Measurements from ENCODE around the gene TMEM151B. TPM values are rescaled to one million over a fixed set of nuclear protein-coding genes. Genes with fewer than 3 reads are reported as not detected.

Gene TMEM151B
- total and polyA plus RNA-seq, 9 of the 15 experiments (the other 6 are each of a cell fraction or from before 2014, with no cell fraction given), result not detected

DNA sequence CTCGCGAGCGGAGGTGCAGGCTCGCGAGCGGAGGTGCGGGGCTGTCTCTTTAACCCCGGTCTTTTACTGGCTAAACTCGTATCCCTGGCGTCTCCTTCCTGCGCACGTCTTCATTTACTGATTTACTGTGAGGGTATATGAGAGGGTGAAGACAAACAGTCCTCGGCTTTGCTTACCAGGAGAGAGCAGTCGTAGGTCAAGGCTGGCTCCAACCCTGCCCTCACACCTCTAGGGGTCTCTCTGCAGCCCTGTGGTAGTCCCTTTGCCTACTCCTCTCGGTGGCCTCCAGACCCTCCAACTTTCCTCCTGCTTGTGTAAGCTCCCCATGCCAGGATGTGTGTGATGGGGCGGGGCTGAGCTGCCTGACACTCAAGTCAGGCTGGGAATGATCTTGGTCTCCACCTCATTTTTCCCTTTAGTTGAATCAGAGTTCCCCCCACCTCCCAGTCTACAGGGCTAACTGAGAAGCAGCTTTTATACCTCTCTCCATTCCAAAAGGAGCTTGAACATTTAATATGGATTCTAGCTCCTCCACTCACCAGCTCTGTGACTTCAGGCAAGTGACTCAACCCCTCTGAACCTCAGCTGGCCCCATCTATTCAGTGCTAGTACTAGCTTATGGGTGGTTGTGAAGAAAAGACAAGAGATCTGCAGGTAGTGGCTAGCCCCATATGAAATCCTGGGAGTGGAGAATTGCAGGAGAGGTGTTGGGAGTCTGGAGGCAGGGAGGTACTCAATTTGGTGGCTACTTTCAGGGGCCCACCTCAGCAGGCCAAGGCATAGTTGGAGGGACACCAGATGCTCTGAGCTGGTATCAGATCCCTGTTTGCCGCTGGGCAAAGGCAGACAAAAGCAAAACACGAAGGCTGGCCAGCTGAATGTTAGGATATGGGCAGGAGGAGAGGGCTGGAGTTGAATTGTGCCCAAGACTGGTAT lies 46.0 kb upstream of the TMEM151B start (continued):
- TF ChIP-seq, protein P1, sequence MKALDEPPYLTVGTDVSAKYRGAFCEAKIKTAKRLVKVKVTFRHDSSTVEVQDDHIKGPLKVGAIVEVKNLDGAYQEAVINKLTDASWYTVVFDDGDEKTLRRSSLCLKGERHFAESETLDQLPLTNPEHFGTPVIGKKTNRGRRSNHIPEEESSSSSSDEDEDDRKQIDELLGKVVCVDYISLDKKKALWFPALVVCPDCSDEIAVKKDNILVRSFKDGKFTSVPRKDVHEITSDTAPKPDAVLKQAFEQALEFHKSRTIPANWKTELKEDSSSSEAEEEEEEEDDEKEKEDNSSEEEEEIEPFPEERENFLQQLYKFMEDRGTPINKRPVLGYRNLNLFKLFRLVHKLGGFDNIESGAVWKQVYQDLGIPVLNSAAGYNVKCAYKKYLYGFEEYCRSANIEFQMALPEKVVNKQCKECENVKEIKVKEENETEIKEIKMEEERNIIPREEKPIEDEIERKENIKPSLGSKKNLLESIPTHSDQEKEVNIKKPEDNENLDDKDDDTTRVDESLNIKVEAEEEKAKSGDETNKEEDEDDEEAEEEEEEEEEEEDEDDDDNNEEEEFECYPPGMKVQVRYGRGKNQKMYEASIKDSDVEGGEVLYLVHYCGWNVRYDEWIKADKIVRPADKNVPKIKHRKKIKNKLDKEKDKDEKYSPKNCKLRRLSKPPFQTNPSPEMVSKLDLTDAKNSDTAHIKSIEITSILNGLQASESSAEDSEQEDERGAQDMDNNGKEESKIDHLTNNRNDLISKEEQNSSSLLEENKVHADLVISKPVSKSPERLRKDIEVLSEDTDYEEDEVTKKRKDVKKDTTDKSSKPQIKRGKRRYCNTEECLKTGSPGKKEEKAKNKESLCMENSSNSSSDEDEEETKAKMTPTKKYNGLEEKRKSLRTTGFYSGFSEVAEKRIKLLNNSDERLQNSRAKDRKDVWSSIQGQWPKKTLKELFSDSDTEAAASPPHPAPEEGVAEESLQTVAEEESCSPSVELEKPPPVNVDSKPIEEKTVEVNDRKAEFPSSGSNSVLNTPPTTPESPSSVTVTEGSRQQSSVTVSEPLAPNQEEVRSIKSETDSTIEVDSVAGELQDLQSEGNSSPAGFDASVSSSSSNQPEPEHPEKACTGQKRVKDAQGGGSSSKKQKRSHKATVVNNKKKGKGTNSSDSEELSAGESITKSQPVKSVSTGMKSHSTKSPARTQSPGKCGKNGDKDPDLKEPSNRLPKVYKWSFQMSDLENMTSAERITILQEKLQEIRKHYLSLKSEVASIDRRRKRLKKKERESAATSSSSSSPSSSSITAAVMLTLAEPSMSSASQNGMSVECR (CRISPR knock-in tag; IDR thresholded peaks at IDR 0.05), result peak; percentile 56; the same call in 1 of the 2 replicates
- TF ChIP-seq XRCC3 (IDR thresholded peaks at IDR 0.05), result no peak
- peak; percentile 85 for TF ChIP-seq RBM25 (IDR thresholded peaks at IDR 0.05; ENCODE audit: low read depth, low read length, severe bottlenecking)
- TF ChIP-seq CHD4 (IDR thresholded peaks at IDR 0.05; ENCODE audit: insufficient read depth, insufficient replicate concordance, low read depth, low read length, poor library complexity, severe bottlenecking), result peak; percentile 76
- peak; percentile 62; the same call in 1 of the 2 replicates for TF ChIP-seq SMARCA5 (IDR thresholded peaks at IDR 0.05)
- TF ChIP-seq CBFB (CRISPR knock-in tag; IDR thresholded peaks at IDR 0.05), result 0 out of 2 replicates have a peak, but pooled peaks have one; percentile 28
- TF ChIP-seq, protein P2, sequence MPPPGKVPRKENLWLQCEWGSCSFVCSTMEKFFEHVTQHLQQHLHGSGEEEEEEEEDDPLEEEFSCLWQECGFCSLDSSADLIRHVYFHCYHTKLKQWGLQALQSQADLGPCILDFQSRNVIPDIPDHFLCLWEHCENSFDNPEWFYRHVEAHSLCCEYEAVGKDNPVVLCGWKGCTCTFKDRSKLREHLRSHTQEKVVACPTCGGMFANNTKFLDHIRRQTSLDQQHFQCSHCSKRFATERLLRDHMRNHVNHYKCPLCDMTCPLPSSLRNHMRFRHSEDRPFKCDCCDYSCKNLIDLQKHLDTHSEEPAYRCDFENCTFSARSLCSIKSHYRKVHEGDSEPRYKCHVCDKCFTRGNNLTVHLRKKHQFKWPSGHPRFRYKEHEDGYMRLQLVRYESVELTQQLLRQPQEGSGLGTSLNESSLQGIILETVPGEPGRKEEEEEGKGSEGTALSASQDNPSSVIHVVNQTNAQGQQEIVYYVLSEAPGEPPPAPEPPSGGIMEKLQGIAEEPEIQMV (tag; conservative IDR thresholded peaks at IDR 0.05; ENCODE audit: low read depth), result no peak
- peak; percentile 19; the same call in 1 of the 2 replicates for TF ChIP-seq FOXK1 (CRISPR knock-in tag; IDR thresholded peaks at IDR 0.05; ENCODE audit: borderline replicate concordance)
- peak; percentile 17; the same call in 1 of the 2 replicates for TF ChIP-seq HDGF (IDR thresholded peaks at IDR 0.05)
- TF ChIP-seq NRF1 (conservative IDR thresholded peaks at IDR 0.05 in 1 of 2, IDR thresholded peaks at IDR 0.05 in 1 of 2), result peak; percentile 52 to 55; a peak in 3 of 4 replicates
- no peak for TF ChIP-seq TCF7 (IDR thresholded peaks at IDR 0.05; ENCODE audit: borderline replicate concordance)
- peak; percentile 48 for TF ChIP-seq RBBP5 (IDR thresholded peaks at IDR 0.05; ENCODE audit: borderline replicate concordance, insufficient read depth, low read length, poor library complexity, severe bottlenecking)
- TF ChIP-seq TBL1XR1 (IDR thresholded peaks at IDR 0.05; ENCODE audit: low read length in 2 of 2), result no peak
- no peak for TF ChIP-seq ZC3H11A (IDR thresholded peaks at IDR 0.05; ENCODE audit: low read depth, low read length)
- TF ChIP-seq, protein P3, sequence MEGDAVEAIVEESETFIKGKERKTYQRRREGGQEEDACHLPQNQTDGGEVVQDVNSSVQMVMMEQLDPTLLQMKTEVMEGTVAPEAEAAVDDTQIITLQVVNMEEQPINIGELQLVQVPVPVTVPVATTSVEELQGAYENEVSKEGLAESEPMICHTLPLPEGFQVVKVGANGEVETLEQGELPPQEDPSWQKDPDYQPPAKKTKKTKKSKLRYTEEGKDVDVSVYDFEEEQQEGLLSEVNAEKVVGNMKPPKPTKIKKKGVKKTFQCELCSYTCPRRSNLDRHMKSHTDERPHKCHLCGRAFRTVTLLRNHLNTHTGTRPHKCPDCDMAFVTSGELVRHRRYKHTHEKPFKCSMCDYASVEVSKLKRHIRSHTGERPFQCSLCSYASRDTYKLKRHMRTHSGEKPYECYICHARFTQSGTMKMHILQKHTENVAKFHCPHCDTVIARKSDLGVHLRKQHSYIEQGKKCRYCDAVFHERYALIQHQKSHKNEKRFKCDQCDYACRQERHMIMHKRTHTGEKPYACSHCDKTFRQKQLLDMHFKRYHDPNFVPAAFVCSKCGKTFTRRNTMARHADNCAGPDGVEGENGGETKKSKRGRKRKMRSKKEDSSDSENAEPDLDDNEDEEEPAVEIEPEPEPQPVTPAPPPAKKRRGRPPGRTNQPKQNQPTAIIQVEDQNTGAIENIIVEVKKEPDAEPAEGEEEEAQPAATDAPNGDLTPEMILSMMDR (IDR thresholded peaks at IDR 0.05 in 2 of 3, conservative IDR thresholded peaks at IDR 0.05 in 1 of 3; ENCODE audit: insufficient read depth in 2 of 3, low read depth in 1 of 3, low read length in 3 of 3), result peak in 2 of 3 experiments; percentile 32 to 38; a peak in 2 of 6 replicates
- TF ChIP-seq, protein P4, sequence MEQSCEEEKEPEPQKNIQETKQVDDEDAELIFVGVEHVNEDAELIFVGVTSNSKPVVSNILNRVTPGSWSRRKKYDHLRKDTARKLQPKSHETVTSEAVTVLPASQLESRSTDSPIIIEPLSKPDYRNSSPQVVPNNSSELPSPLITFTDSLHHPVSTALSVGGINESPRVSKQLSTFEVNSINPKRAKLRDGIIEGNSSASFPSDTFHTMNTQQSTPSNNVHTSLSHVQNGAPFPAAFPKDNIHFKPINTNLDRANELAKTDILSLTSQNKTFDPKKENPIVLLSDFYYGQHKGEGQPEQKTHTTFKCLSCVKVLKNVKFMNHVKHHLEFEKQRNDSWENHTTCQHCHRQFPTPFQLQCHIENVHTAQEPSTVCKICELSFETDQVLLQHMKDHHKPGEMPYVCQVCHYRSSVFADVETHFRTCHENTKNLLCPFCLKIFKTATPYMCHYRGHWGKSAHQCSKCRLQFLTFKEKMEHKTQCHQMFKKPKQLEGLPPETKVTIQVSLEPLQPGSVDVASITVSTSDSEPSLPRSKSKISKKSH (CRISPR knock-in tag; IDR thresholded peaks at IDR 0.05), result no peak

Data from K562 (cell line).